ENCODE data around the gene VCP.

Gene VCP

DNA sequence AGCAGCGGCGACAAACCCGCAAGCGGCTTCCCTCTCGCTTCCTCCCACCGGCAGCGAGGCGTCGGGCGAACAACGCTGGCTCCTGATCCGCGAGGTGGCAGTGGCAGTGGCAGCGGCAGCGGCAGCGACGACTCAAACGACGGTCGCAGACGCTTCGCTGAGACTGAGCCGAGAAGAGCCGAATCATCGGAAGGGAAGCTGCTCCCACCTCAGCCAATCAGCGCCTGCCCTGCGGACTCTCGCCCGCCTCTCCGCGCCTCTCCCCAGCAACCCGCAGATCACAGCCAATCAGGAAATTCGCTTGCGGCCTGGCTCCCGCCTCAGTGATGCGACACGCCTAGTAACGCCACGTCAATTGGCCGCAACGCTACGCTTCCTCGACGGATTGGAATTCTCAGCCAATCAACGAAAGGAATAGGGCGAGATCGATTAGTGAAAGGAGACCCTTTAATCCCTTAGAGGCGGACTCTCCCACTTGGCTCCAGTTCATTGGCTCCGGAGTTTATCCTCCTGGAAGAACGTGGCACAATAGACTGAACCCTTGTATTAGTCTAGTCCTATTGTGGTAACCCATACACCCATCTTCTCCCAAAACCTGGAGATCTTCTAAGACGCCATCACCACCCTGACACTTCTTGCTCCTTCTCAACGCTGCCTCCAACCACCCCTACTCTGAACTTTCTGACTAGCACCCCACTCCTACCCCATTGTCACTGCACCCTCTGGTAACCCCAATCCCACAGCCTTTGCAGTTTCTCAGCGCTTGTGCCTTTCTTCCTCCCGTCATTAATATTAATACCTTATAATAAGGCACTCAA, at the start of gene VCP:
VCP (minus strand) TSS at position 165 of the 818 bp plus-strand sequence. CDS start 272 bp downstream, outside the sequence.
- DNase-seq (ENCODE audit: low spot score) = peak; percentile 99

DNA sequence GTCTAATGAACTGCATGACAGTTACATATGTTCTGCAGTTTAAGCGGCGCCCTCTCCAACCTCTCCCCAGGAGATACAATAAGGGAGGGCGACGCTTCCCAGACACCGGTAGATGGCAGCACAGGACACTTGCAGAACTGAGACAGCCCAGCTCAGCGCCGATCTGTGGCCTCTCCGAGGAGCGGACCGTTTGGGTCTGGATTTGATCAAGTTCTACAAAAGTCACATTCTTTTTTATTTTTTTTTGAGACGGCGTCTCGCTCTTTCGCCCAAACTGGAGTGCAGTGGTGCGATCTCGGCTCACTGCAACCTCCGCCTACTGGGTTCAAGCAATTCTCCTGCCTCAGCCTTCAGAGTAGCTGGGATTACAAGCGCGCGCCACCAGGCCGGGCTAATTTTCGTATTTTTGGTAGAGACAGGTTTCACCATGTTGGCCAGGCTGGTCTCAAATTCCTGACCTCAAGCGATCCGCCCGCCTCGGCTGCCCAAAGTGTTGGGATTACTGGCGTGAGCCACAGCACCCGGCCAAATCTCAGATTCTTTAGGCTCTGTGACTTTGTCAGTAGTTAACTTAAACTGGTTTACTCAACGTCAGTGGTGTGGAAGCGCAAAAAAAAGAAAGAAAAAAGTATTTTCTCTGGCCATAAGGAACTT, 44.6 kb upstream of the VCP start:
- DNase-seq (ENCODE audit: low spot score) = peak; percentile 94

GRCh38 chr9:35116539-35116897, 44.1 kb upstream of the VCP start:
- no peak for DNase-seq (ENCODE audit: low spot score)

DNA sequence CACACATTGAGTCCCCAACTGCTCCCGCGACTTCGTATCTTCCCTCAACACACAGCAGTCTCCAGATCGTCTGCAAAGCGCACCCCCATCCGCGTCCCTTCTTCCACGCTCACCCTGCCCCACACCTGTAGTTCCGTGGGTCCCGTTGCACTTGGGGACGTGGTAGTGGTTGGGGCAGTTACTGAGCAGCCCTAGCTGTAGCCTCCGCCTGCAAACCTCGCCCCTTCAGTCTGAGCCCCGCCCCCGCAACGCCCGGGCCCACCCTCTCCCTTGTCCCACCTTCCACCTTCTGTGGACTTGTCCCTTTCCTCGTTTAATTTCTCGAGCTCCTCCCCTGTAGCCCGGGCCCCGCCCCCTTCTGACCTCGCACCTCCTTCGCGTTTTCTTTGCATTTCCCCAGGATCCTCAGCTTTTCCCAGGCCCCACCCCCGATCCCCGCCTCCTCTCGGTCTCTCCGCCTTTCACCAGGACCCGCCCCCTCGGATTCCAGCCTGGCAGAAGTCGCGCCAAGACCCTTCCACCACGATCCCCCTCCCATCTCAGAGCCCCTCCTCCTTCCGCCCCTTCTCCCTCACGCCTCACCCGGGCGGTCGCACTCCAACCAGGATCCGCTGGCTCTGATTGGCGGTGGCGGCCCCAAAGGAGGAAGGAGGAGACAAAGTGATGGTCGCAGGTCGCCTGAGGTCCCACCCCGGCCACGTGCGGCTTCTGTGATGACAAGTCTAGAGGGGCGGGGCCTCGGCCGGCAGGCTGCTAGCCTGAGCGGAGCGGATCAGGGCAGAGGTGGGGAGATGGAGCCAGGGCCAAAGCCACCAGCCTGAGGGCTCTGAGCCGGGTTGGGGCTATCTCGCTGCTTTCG, 43.5 kb upstream of the VCP start, which contains the start of gene ATOSB:
ATOSB (minus strand) TSS at position 183 of the 859 bp plus-strand sequence. CDS start 7,588 bp downstream, outside the sequence.
- DNase-seq (ENCODE audit: low spot score) = peak; percentile 93

- peak; percentile 70 for DNase-seq (ENCODE audit: low spot score)
These were observed 42.6 kb upstream of the VCP start for GRCh38 chr9:35114840-35115628.

DNA sequence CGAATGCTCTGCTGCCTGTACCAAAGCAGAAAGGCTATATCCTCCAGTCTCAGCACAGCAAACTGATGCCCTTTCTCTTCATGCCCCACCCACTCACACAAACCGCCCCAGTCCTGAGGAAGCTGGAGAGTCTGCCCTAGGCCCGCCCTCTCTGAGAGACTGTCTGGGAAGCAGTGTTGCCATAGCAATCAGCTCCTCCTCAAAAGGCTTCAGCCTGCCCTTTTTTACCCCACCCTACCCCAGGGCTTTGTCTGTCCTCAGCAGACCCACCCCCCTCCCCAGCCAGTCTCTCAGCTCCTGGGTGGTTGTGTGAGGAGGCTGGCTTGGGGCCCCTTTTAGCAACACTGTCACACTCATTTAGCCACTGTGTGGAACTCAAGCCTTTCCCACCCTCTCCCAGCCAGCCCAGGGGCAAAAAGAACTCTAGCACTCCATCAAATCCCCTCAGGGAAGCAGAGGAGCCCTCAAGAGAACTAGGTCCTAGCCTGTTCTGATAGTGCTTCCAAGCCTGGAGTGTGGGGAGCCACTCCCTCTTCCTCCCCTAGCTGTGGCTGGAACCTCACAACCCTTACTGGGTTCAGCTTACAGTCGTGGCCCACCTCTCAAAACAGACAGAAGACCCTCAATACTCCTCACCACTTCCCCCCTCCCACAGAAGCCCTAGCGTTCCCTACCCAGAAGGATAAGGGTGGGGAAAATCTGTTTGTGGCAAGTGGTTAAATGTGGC, 41.9 kb upstream of the VCP start:
- peak; percentile 35 for DNase-seq (ENCODE audit: low spot score)

- DNase-seq (ENCODE audit: low spot score) = peak; percentile 34
These were observed 40.0 kb upstream of the VCP start for GRCh38 chr9:35112257-35113020.

DNA sequence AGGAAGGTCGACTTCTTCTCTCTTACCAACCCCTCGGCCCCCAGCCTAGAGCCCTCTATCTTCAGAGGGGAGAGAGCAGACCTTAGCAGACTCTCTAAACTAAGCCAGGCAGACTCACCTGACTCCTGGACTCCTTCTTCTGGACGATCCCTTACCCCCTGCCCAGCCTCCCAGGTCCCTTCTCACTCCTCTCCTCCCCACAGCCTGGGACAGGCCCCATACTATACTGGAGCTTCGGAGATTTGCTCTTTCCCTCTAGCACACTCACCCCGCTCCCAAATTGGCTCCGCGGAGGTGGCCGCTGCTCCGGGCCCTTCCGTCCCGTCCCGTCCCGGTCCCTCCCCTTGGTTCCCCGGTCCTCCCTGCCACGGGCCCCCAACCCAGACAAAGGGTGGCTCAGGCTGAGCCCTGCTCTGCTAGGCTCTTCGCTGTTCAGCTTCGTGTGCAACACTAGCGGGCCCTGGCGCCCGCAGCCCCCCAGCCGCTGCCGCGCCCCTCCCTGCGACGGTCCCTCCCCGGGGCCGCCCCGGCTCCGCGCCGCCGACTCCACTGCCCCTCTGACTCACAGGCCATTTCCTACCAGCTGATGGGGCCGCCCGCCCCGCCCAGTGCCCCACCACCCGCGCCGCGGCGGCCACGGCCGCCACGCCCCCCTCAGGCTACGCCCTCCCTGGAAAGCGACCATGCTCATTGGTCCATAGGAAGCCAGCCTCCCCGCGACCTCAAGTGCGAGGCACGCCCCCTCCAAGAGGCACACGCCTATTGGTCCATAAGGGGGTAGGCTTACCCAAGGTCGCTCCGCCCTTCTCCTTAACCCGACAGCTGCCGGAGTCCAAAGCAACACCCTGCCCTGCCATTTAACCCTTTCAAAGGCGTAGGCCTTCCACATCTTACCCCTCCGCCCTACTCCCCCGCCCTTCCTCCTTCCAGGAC, 38.8 kb upstream of the VCP start:
- peak; percentile 99 for DNase-seq (ENCODE audit: low spot score)

GRCh38 chr9:35110327-35110761, 37.9 kb upstream of the VCP start:
- DNase-seq (ENCODE audit: low spot score) = peak; percentile 51

DNA sequence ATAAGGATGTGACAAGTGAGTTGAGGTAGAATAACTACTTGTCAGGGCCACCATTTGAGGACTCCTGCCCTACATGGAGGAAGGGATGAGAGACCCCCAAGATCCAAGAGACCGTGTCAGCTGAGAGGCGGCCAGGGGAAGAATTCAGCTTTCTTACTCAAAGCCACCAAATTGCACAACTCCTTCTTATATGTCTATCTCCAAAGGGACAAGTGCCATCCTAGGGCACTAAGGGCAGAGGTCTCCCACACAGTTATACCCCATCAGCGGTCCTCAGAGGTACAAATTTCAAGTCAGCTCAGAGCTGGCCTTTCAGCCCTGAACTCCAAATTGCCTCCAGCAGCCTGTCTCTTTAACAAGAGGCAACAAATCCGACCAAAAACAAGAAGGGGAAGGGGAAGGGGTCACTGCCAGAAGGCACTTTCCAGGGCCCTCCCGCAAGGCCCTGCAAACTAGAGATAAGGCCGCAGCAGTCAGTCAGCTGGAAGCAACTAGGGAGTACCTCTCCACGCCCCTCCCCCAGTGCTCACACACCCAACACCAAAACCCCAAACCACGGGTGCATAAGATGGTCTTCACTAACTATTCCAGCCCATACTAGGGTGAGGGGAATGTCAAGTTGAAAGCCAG, 36.6 kb upstream of the VCP start:
- no peak for DNase-seq (ENCODE audit: low spot score)

GRCh38 chr9:35108461-35108860, 36.0 kb upstream of the VCP start:
- no peak for DNase-seq (ENCODE audit: low spot score)

DNA sequence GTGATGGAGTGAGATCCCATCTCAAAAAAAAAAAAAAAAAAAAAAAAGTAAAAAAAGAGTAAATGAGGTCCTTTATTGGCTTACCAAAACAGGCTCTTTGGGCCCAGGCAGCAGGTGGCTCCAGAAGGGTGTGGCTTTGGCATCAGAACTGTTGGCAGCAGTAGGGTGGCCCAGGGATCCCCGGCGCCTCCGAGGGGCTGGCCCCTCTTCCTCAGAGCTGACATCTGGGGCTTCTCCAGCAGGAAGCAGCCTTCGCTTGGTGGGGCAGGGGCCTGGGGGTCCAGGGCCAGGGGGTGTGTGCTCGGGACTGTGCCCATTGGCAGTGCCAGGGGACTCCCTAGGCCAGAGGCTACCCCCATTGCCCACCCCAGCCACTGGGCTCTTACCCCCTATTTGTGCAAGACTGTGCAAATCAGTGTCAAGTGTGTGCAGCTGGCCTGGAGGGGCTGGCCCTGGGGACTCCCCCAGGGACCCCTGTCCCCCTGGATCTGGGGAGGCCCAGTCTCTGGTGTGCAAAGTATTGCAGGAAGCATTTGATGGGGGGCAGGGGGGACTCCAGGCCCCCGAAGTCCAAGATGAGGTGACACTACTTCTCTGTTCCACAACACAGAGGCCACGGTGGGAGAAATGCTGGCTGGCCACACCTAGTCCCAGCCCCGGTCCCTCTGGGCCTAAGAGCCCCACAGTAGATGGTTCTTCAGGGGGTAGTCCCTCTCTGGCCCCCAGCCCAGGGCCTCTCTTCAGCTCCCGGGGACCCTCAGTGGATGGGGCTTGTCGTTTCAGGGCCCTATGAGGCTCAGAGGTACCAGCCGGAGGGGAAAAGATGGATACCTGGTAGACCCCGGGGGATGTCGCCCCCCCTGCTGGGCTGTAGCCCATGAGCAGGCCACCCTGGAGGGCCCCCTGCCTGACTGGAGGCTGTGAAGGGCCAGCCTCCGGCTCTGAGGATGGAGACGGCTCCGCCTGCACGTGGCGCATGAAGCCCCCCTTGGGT, 35.2 kb upstream of the VCP start:
- no peak for DNase-seq (ENCODE audit: low spot score)

- no peak for DNase-seq (ENCODE audit: low spot score)
These were observed 33.9 kb upstream of the VCP start for GRCh38 chr9:35106343-35106730.

GRCh38 chr9:35105571-35106342, 33.3 kb upstream of the VCP start:
- DNase-seq (ENCODE audit: low spot score) = no peak

GRCh38 chr9:35105126-35105525, 32.7 kb upstream of the VCP start:
- no peak for DNase-seq (ENCODE audit: low spot score)

DNA sequence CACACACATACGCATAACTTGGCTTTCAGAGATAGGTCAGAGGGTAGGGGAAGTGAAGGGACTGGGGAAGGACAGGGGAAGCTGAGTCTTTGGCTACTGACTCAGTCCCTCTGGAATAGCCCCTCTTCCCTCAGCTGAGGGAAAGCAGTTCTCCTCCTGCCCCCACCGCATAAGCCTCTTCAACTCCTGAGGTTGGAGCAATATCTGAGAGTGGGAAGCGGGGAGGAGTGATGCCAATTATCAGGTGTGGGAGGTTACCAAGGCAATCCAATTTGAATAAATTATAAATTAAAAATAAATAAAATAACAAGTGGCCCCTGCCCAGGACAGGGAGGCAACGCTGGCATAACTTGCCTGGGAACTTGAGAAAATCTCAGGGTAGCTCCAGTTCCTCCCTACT, 32.2 kb upstream of the VCP start:
- no peak for DNase-seq (ENCODE audit: low spot score)
